HEK293 (cell line): Measurements from ENCODE around the gene SNRNP27.

Experiments
- CTCF ChIA-PET: fragments of 350-600 bp; formaldehyde crosslinking; extraction: SDS; loops from one replicate; lab custom pipeline; 2021; ENCODE audit warnings: antibody characterized with exemption; lab: Yijun Ruan, JAX
- POLR2A ChIA-PET: fragments of 300-600 bp; formaldehyde crosslinking; extraction: SDS; loops from one replicate; lab custom pipeline; 2020; ENCODE audit warnings: antibody characterized with exemption, inconsistent platforms; lab: Yijun Ruan, JAX
- H3K27ac ChIP-seq: fragments of 200-500 bp; sonication (Bioruptor generic); 2 replicates; pipeline ENCODE4 v1.5.1; 2014; ENCODE audit warnings: low read depth, low read length, control low read depth, inconsistent platforms; ENCODE audit errors: extremely low read depth
- H3K36me3 ChIP-seq, 2 experiments: fragments of 200-500 bp in 1 of 2; sonication (Bioruptor generic) in 1 of 2; 1 replicate in 1 of 2; 2 replicates in 1 of 2; pipeline ENCODE4 v1.5.1; 2014 to 2017; ENCODE audit warnings: inconsistent platforms in 2 of 2, low read length in 2 of 2; ENCODE audit not compliant: control insufficient read depth in 2 of 2, insufficient read depth in 1 of 2
- H3K4me1 ChIP-seq: fragments of 200-500 bp; sonication (Bioruptor generic); 2 replicates; pipeline ENCODE4 v1.5.1; 2014; ENCODE audit warnings: mild to moderate bottlenecking, low read length, inconsistent platforms; ENCODE audit not compliant: control insufficient read depth, insufficient read depth
- H3K4me3 ChIP-seq: 2 replicates; pipeline ENCODE4 v1.5.1; 2011; ENCODE audit warnings: low read depth, mild to moderate bottlenecking, control low read depth, low read length, moderate library complexity
- H3K9me3 ChIP-seq: fragments of 200-500 bp; sonication (Bioruptor generic); 2 replicates; pipeline ENCODE4 v1.5.1; 2014; ENCODE audit warnings: low read depth, low read length, inconsistent platforms; ENCODE audit not compliant: control insufficient read depth, insufficient read depth
- KLF7 ChIP-seq: fragments of 450-650 bp; formaldehyde crosslinking; IDR thresholded peaks from 2 replicates; pipeline ENCODE4 v1.5.1; 2016; ENCODE audit warnings: missing biosample characterization, missing genetic modification characterization, borderline replicate concordance
- OSR2 ChIP-seq: fragments of 450-650 bp; formaldehyde crosslinking; IDR thresholded peaks from 2 replicates; pipeline ENCODE4 v1.5.1; 2016; ENCODE audit warnings: missing biosample characterization, missing genetic modification characterization
- PRDM10 ChIP-seq: fragments of 450-650 bp; formaldehyde crosslinking; IDR thresholded peaks from 2 replicates; pipeline ENCODE4 v1.5.1; 2016; ENCODE audit warnings: missing biosample characterization, missing genetic modification characterization
- TRIM28 ChIP-seq: IDR thresholded peaks from 2 replicates; pipeline ENCODE4 v1.6.1; 2011; ENCODE audit warnings: low read length, control low read depth, borderline replicate concordance
- ZBTB21 ChIP-seq: fragments of 450-650 bp; formaldehyde crosslinking; IDR thresholded peaks from 2 replicates; pipeline ENCODE4 v1.5.1; 2017; ENCODE audit warnings: missing biosample characterization, missing genetic modification characterization
- ZFP41 ChIP-seq: fragments of 450-650 bp; formaldehyde crosslinking; IDR thresholded peaks from 2 replicates; pipeline ENCODE4 v1.5.1; 2016; ENCODE audit warnings: missing biosample characterization, missing genetic modification characterization, borderline replicate concordance
- ZNF138 ChIP-seq: fragments of 450-650 bp; formaldehyde crosslinking; IDR thresholded peaks from 2 replicates; pipeline ENCODE4 v1.5.1; 2016; ENCODE audit warnings: missing biosample characterization, missing genetic modification characterization, borderline replicate concordance
- ZNF157 ChIP-seq: fragments of 450-650 bp; formaldehyde crosslinking; IDR thresholded peaks from 2 replicates; pipeline ENCODE4 v1.5.1; 2016; ENCODE audit warnings: missing biosample characterization, missing genetic modification characterization
- ZNF19 ChIP-seq: fragments of 450-650 bp; formaldehyde crosslinking; IDR thresholded peaks from 2 replicates; pipeline ENCODE4; 2016; ENCODE audit warnings: missing biosample characterization, missing genetic modification characterization, low read depth
- ZNF341 ChIP-seq: fragments of 450-650 bp; formaldehyde crosslinking; IDR thresholded peaks from 2 replicates; pipeline ENCODE4; 2016; ENCODE audit warnings: low read depth, missing biosample characterization, missing genetic modification characterization
- ZNF398 ChIP-seq: fragments of 450-650 bp; formaldehyde crosslinking; IDR thresholded peaks from 2 replicates; pipeline ENCODE4 v1.5.1; 2017; ENCODE audit warnings: missing biosample characterization, missing genetic modification characterization
- ZNF423 ChIP-seq: fragments of 450-650 bp; formaldehyde crosslinking; IDR thresholded peaks from 2 replicates; pipeline ENCODE4 v1.5.1; 2016; ENCODE audit warnings: missing biosample characterization, missing genetic modification characterization
- ZNF513 ChIP-seq: fragments of 450-650 bp; IDR thresholded peaks from 2 replicates; pipeline ENCODE4 v1.5.1; 2018; ENCODE audit warnings: missing biosample characterization, missing genetic modification characterization
- ZNF518A ChIP-seq: fragments of 450-650 bp; formaldehyde crosslinking; conservative IDR thresholded peaks from 2 replicates; pipeline ENCODE4 v1.5.1; 2016; ENCODE audit warnings: low read depth, missing biosample characterization, missing genetic modification characterization
- ZNF626 ChIP-seq: fragments of 450-650 bp; sonication (Bioruptor Pico); formaldehyde crosslinking; IDR thresholded peaks from 2 replicates; pipeline ENCODE4 v1.5.1; 2018; ENCODE audit warnings: missing biosample characterization, missing genetic modification characterization, inconsistent platforms
- ZNF639 ChIP-seq: fragments of 450-650 bp; formaldehyde crosslinking; IDR thresholded peaks from 2 replicates; pipeline ENCODE4 v1.5.1; 2016; ENCODE audit warnings: missing biosample characterization, missing genetic modification characterization
- ZNF843 ChIP-seq: fragments of 450-650 bp; formaldehyde crosslinking; IDR thresholded peaks from 2 replicates; pipeline ENCODE4 v1.5.1; 2016; ENCODE audit warnings: missing biosample characterization, missing genetic modification characterization
- ZSCAN5A ChIP-seq: fragments of 450-650 bp; formaldehyde crosslinking; IDR thresholded peaks from 2 replicates; pipeline ENCODE4 v1.5.1; 2016; ENCODE audit warnings: missing biosample characterization, missing genetic modification characterization

Gene SNRNP27

GRCh38 chr2:69945941-69946340, 52.2 kb downstream of the SNRNP27 start:
- Histone ChIP-seq H3K4me3 (no peak overlapping the region), H3K36me3 (peaks cover 0 to 9% of the 10 kb centered on the region in 2 experiments; a peak in 1 of 3 replicates), H3K9me3 (no peaks in the 10 kb centered on the region), H3K27ac (no peak overlapping the region), H3K4me1 (no peaks in the 10 kb centered on the region)
- ChIA-PET CTCF (no interaction called here), POLR2A (no interaction called here)
- TF ChIP-seq ZNF157 (tag by site-specific recombination) (no peak), TRIM28 (no peak), PRDM10 (tag by site-specific recombination) (no peak), ZNF518A (tag by site-specific recombination) (no peak), ZNF843 (tag by site-specific recombination) (no peak), ZNF423 (tag by site-specific recombination) (no peak), ZNF138 (tag by site-specific recombination) (no peak), ZBTB21 (tag by site-specific recombination) (no peak), ZNF341 (tag by site-specific recombination) (no peak), OSR2 (tag by site-specific recombination) (no peak), ZNF513 (tag by site-specific recombination) (no peak), ZNF626 (tag by site-specific recombination) (no peak), ZNF19 (tag by site-specific recombination) (no peak), ZNF398 (tag by site-specific recombination) (no peak), KLF7 (tag by site-specific recombination) (no peak), ZFP41 (tag by site-specific recombination) (no peak), ZNF639 (tag by site-specific recombination) (no peak), ZSCAN5A (no peak)
